Fibroblast of mammary gland (primary cell): Measurements from ENCODE around the gene WWC1.

ENCODE experiments used
- DNase-seq: peaks from one replicate; pipeline ENCODE4 v3.0.0-alpha.2; 2010; ENCODE audit warnings: low read depth
- H3K4me3 ChIP-seq: 2 replicates; pipeline ENCODE4 v1.5.1; 2011; ENCODE audit warnings: low read depth, mild to moderate bottlenecking, low read length, moderate library complexity; ENCODE audit not compliant: control insufficient read depth
- TF ChIP-seq, protein P1 (sequence below): conservative IDR thresholded peaks from 2 replicates; pipeline ENCODE4 v1.5.1; 2011; ENCODE audit warnings: low read depth, low read length, inconsistent platforms; ENCODE audit not compliant: control insufficient read depth, insufficient read depth

WWC1 gene

DNA sequence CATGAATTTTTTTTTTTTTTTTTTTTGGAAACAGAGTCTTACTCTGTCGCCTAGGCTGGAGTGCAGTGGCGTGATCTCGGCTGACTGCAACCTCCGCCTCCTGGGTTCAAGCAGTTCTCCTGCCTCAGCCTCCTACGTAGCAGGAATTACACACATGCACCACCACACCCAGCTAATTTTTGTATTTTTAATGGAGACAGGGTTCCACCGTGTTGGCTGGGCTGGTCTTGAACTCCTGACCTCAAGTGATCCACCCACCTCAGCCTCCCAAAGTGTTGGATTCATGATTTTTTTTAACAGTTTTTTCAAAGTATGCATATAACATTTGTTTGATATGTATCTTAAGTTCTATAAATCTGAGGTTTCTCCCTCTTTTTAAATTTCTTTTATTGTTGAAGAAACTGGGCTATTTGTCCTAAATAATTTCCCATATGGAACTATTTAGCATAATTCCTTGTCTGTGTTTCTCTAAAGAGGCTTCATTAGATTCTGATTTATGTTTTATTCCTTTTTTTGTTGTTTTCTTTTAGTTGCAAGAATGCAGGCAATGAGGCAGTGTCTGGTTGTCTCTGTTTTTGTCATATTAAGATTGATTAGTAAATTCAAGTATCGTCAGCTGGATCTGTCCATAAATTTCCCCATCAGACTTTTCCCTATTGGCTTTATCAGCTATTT, 211.3 kb downstream of the WWC1 start:
- no peak overlapping the region for H3K4me3 ChIP-seq
- no peak for DNase-seq
- TF ChIP-seq, protein P1, sequence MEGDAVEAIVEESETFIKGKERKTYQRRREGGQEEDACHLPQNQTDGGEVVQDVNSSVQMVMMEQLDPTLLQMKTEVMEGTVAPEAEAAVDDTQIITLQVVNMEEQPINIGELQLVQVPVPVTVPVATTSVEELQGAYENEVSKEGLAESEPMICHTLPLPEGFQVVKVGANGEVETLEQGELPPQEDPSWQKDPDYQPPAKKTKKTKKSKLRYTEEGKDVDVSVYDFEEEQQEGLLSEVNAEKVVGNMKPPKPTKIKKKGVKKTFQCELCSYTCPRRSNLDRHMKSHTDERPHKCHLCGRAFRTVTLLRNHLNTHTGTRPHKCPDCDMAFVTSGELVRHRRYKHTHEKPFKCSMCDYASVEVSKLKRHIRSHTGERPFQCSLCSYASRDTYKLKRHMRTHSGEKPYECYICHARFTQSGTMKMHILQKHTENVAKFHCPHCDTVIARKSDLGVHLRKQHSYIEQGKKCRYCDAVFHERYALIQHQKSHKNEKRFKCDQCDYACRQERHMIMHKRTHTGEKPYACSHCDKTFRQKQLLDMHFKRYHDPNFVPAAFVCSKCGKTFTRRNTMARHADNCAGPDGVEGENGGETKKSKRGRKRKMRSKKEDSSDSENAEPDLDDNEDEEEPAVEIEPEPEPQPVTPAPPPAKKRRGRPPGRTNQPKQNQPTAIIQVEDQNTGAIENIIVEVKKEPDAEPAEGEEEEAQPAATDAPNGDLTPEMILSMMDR, result no peak

DNA sequence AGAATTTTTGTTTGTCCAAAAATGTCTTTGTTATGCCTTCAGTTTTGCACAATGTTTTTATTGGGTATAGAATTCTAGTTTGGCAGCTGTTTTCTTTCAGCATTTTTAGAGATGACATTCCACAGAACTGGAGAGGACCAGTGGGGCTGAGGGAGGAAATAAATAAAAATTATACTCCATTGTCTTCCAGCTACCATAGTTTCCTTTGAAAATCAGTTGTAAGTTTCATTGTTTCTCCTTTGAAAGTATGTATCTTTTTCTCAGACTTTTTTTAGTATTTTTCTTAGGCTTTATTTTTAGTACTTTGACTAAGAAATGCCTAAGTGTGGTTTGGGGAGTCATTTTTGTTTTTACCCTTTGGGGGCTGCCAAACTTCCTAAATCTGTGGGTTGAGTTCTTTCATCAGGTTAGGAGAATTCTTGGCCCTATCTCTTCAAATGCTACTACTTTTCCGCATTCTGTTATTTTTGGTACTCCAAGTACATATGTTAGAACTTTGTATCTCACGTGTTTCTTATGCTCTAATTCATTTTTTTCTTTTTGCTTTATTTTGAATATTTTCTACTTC, 222.5 kb downstream of the WWC1 start:
- no peak for DNase-seq
- TF ChIP-seq, protein P1, result no peak
- no peak overlapping the region for H3K4me3 ChIP-seq
